HepG2 (cell line): Measurements from ENCODE around the gene DCAF7. TPM values are rescaled to one million over a fixed set of nuclear protein-coding genes. Genes with fewer than 3 reads are reported as not detected.
A peak's percentile ranks its signal among the peaks of the same experiment; 100 is the strongest.

ENCODE experiments used
- AHDC1 ChIP-seq: sonication (generic); formaldehyde crosslinking; IDR thresholded peaks from 2 replicates; pipeline ENCODE4 v1.5.1; 2020; ENCODE audit warnings: mild to moderate bottlenecking, missing genetic modification reagents, borderline replicate concordance
- CEBPZ ChIP-seq: IDR thresholded peaks from 2 replicates; pipeline ENCODE4 v1.6.1; 2012; ENCODE audit warnings: low read length, improper control_type of control experiment
- CSRNP2 ChIP-seq: sonication (generic); formaldehyde crosslinking; conservative IDR thresholded peaks from 2 replicates; pipeline ENCODE4 v1.8.0; 2022; ENCODE audit warnings: low read depth, missing genetic modification reagents
- FOXP4 ChIP-seq: sonication (generic); formaldehyde crosslinking; IDR thresholded peaks from 2 replicates; pipeline ENCODE4 v1.4.0; 2020; ENCODE audit warnings: missing genetic modification reagents
- HNF1B ChIP-seq: sonication (generic); formaldehyde crosslinking; IDR thresholded peaks from 2 replicates; pipeline ENCODE4 v1.5.1; 2020; ENCODE audit warnings: mild to moderate bottlenecking, moderate library complexity, missing genetic modification reagents
- MXI1 ChIP-seq: IDR thresholded peaks from 3 replicates; pipeline ENCODE4 v1.6.1; 2012; ENCODE audit warnings: low read depth, low read length, inconsistent platforms, borderline replicate concordance
- REPIN1 ChIP-seq: sonication (generic); formaldehyde crosslinking; IDR thresholded peaks from 2 replicates; pipeline ENCODE4 v1.8.0; 2022; ENCODE audit warnings: missing genetic modification reagents, low read depth, mild to moderate bottlenecking, borderline replicate concordance
- SMYD3 ChIP-seq: sonication (generic); formaldehyde crosslinking; IDR thresholded peaks from 2 replicates; pipeline ENCODE4 v1.8.1; 2023; ENCODE audit warnings: mild to moderate bottlenecking, missing genetic modification reagents
- ZBTB42 ChIP-seq: sonication (generic); formaldehyde crosslinking; IDR thresholded peaks from 2 replicates; pipeline ENCODE4 v1.5.0; 2020; ENCODE audit warnings: mild to moderate bottlenecking, missing genetic modification reagents
- ZNF263 ChIP-seq: sonication (generic); formaldehyde crosslinking; IDR thresholded peaks from 2 replicates; pipeline ENCODE4 v1.4.0; 2020; ENCODE audit warnings: missing genetic modification reagents
- ZNF432 ChIP-seq: sonication (generic); formaldehyde crosslinking; IDR thresholded peaks from 2 replicates; pipeline ENCODE4 v1.5.0; 2020; ENCODE audit warnings: missing genetic modification reagents, mild to moderate bottlenecking, borderline replicate concordance
- polyA plus RNA-seq, 8 experiments: library from polyadenylated mRNA; depleted of rRNA in 3 of 8; stranded (reverse) in 7 of 8; unstranded in 1 of 8; fragments of >200 nt; fragmentation: Illumina TruSeq in 4 of 8; extraction: Trizol in 4 of 8; gene quantifications; 2 replicates each; pipeline versions ENCODE4 v1.2.1 to v1.2.3, GENCODE V29; 2011 to 2016; ENCODE audit warnings: low read depth in 4 of 8, missing spikeins in 1 of 8, mixed read lengths in 1 of 8; ENCODE audit not compliant: insufficient read depth in 1 of 8
- total RNA-seq, 5 experiments: library from RNA; depleted of rRNA; stranded (reverse); fragments of >200 nt; fragmentation: Illumina TruSeq; extraction: Trizol; gene quantifications; 2 replicates each; pipeline ENCODE4 v1.2.3, GENCODE V29; 2016; ENCODE audit warnings: low read depth in 1 of 5

Gene DCAF7
- total and polyA plus RNA-seq, 2 of the 13 experiments (the other 11 are each of a cell fraction or from before 2014, with no cell fraction given) = 55.2 to 73.4 TPM

- TF ChIP-seq CSRNP2 (no peak), SMYD3 (0 out of 2 replicates have a peak, but pooled peaks have one; percentile 51), CEBPZ (peak; percentile 95), AHDC1 (peak; percentile 32; the same call in 1 of the 2 replicates), ZNF432 (CRISPR knock-in tag) (no peak), HNF1B (CRISPR knock-in tag) (peak; percentile 86), FOXP4 (CRISPR knock-in tag) (peak; percentile 52), MXI1 (peak; percentile 81; the same call in 2 of the 3 replicates), ZNF263 (peak; percentile 74), ZBTB42 (CRISPR knock-in tag) (no peak), REPIN1 (CRISPR knock-in tag) (peak; percentile 90)
Observed at GRCh38 chr17:63549946-63550816, at the start of gene DCAF7 (continued).
